ENCODE results near the gene LRBA.

LRBA gene

DNA sequence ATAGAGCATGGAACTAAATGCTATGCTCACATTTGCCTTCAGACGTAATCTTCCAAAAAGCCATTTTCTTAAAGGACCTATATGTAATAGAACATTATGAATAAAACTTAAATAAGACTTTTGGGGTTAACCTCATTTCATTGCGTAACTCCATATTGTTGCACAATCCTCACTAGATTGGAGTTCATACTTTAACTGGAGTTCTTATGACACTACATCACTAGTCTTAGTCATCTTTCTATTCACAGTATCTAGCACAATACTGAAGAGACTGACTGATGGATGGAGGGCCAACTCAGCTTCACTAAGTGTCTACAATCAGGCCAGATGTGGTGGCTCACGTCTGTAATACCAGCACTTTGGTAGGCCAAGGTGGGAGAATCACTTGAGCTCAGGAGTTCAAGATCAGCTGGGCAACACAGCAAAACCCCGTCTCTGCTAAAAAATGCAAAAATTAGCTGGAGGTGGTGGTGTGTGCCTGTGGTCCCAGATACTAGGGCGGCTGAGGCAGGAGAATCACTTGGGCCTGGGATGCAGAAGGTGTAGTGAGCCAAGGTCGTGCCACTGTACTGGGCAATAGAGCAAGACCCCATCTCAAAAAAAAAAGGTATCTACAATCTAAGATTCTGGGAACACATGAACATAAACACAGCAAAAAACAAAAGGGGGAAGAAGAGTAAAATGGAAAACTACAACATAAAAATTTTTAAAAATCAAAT lies 513.9 kb downstream of the LRBA start:
- H3K9me3 Mint-ChIP-seq, result peaks cover 6 to 7% of the 10 kb centered on the region in 2 donors
- no peak overlapping the region for H3K27ac Mint-ChIP-seq
- no peaks in the 10 kb centered on the region for H3K27me3 Mint-ChIP-seq
- H3K4me3 Mint-ChIP-seq, result no peak overlapping the region
- H3K4me1 Mint-ChIP-seq, result peaks cover 5% of the 10 kb centered on the region
- no peak for DNase-seq
- ATAC-seq, result no peak

DNA sequence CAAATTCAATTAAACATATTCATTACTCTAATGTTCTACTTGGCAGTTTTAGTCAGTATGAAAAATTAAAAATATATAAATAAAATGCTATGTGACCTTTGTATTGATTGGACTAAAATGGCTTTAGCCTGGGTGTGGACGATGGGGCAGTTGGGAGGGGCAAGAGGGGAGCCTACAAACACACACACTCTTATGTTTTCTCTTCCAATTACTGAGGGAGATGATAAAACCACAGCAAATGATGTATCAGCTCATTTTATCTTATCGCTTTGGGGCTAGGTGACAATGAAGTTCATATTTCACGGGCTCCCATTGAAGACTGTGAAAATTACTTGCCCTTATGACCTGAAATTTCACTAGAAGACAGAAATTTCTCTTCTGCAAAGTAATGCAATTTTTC lies 517.5 kb downstream of the LRBA start:
- ATAC-seq (no peak), DNase-seq (no peak)

DNA sequence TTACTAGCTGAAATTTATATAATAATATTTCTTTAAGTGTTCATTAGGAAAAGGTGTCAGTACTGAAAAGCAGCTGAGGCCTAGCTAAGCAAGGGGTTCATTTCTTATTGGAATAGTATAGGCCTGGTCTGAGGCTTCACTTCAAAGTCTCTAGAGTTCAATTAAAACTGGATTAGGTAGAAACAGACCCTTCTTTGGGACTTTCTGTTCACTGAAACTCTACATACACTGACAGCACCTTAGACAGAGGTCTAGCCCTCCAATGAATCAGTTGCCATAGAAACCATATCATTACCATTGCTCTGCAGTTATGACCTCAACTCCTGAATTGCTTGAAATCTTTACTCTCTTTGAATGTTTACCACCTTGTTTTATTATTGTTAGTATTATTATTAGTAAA lies 519.5 kb downstream of the LRBA start:
- H3K27me3 Mint-ChIP-seq, result no peaks in the 10 kb centered on the region
- ATAC-seq (no peak), DNase-seq (no peak)
- no peak overlapping the region for H3K4me3 Mint-ChIP-seq
- no peak overlapping the region for H3K27ac Mint-ChIP-seq
- no peaks in the 10 kb centered on the region for H3K9me3 Mint-ChIP-seq
- H3K4me1 Mint-ChIP-seq, result no peaks in the 10 kb centered on the region

More for the DNA sequence above, 517.5 kb downstream of the LRBA start:
- Mint-ChIP-seq H3K27me3 (no peaks in the 10 kb centered on the region), H3K4me1 (peaks cover 5% of the 10 kb centered on the region), H3K4me3 (no peak overlapping the region), H3K9me3 (peaks cover 0 to 6% of the 10 kb centered on the region in 2 donors), H3K27ac (no peak overlapping the region)

DNA sequence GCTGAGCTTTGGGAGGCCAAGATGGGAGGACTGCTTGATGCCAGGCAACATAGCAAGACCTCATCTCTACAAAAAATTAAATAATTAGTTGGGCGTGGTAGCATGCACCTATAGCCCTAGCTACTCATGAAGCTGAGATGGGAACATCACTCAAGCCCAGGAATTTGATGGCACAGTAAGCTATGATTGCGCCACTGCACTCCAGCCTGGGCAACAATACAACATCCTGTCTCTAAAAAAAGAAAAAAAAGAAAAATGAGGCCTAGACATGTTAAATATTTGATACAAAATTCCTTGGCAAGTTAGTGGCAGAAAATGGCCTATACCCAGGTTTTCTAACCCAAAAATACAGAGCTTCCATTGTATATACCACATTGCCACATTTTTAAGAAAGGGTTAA lies 521.2 kb downstream of the LRBA start:
- ATAC-seq (no peak), DNase-seq (no peak)
- Mint-ChIP-seq H3K9me3 (no peaks in the 10 kb centered on the region), H3K27me3 (no peaks in the 10 kb centered on the region), H3K4me1 (no peaks in the 10 kb centered on the region), H3K4me3 (no peak overlapping the region), H3K27ac (no peak overlapping the region)

DNA sequence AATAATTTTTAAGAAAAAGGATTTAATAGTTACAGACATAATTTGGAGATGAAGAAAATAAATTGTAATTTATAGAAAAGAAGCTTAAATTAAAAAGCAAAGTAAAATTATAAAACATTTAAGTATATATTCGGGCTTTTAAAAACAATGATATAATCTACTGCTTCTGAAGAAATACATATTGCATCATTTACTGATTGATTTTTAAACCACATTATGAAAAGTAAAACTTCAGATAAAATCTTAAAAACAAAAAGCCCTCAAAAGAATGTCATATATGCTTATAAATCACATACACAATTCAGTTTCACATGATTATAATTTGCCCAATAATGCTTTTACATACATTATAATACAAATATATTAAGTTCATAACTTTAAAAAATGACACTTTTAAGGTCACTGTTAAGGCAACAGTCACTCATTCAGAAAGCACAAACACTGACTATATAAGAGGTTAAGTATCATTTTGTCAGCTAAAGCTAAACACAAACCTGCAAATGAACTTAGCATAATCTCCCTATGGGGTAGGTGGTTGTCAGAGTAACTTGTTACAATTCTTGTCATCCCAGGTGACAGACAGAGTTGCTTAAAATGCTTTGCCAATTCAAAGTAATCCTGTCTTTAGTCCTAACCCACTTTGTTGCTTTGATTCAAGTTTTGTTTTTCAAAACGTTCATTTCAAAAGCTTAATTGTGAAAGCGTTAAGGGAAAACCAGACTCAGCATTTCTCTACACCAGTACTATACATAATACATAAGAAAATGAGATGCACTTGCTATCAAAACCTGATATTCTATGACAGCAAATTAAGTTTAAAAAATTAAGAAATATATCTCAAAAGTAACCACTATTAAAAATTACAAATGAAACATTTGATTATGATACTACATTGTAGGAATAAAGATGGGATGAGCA lies 523.7 kb downstream of the LRBA start:
- DNase-seq (no peak), ATAC-seq (no peak)
- no peaks in the 10 kb centered on the region for H3K4me1 Mint-ChIP-seq
- H3K9me3 Mint-ChIP-seq, result no peaks in the 10 kb centered on the region
- no peaks in the 10 kb centered on the region for H3K27me3 Mint-ChIP-seq
- no peak overlapping the region for H3K27ac Mint-ChIP-seq
- no peak overlapping the region for H3K4me3 Mint-ChIP-seq

DNA sequence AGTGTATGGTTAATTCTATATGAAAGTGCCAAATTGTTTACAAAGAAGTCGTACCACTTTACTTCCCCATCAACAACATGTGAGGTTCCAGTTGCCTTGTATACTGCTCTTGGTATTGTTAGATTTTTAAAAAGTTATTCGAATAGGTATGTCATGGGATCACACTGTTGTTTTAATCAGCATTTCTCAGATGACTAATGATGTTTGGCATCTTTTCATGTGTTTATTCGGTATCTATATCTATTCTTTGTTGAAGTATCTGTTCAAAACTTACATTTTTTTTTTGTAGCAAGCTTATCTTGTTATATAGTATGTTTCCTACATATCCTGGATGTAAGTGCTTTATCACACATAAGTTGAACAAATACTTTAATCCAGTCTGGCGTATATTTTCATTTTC lies 532.5 kb downstream of the LRBA start:
- Mint-ChIP-seq H3K4me3 (no peak overlapping the region), H3K4me1 (no peaks in the 10 kb centered on the region), H3K27ac (no peak overlapping the region), H3K27me3 (no peaks in the 10 kb centered on the region), H3K9me3 (peaks cover 0 to 8% of the 10 kb centered on the region in 2 donors)
- ATAC-seq (no peak), DNase-seq (no peak)

DNA sequence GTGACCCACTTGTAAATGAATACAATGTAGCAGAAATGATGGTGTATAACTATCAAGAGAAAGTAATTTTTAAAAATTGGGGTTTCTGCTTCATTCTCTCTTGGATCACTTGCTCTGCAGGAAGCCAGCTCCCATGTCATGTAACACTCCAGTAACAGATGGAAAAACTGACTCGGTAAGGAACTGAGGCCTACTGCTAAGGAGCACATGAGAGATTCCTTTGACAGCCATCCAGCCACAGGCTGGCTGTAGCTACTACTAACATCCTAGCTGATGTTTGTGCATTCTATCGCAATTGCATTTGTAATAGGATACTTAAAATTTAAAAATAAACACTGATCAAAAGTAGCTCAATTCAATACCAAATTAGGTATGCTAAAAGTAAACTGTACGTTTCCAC lies 535.4 kb downstream of the LRBA start:
- H3K4me3 Mint-ChIP-seq, result no peak overlapping the region
- no peaks in the 10 kb centered on the region for H3K4me1 Mint-ChIP-seq
- H3K9me3 Mint-ChIP-seq, result peaks cover 0 to 8% of the 10 kb centered on the region in 2 donors
- DNase-seq (no peak), ATAC-seq (no peak)
- H3K27me3 Mint-ChIP-seq, result no peaks in the 10 kb centered on the region
- no peak overlapping the region for H3K27ac Mint-ChIP-seq

DNA sequence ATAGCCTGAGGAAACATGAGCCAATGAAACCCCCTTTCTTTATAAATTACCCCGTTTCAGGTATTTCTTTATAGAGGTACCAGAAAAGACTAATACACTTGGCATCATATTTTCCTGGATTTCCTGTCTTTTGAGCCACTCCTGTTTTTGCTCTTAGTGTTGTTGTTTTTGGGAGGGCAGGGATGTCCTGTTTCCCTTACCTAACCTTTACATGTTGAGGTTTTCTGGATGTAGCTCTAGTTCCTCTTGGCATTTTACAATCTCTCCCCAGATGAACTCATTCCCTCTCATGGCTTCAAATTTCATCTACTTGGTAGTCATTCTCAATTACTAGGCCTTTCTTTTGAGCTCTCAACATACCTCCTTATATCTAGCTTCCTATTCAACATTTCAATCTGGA lies 537.2 kb downstream of the LRBA start:
- ATAC-seq (no peak), DNase-seq (no peak)
- no peak overlapping the region for H3K4me3 Mint-ChIP-seq
- peak overlapping the region in 1 of 2 donors; percentile 85 for H3K27ac Mint-ChIP-seq
- H3K27me3 Mint-ChIP-seq, result no peaks in the 10 kb centered on the region
- H3K4me1 Mint-ChIP-seq, result no peaks in the 10 kb centered on the region
- peaks cover 0 to 8% of the 10 kb centered on the region in 2 donors for H3K9me3 Mint-ChIP-seq

DNA sequence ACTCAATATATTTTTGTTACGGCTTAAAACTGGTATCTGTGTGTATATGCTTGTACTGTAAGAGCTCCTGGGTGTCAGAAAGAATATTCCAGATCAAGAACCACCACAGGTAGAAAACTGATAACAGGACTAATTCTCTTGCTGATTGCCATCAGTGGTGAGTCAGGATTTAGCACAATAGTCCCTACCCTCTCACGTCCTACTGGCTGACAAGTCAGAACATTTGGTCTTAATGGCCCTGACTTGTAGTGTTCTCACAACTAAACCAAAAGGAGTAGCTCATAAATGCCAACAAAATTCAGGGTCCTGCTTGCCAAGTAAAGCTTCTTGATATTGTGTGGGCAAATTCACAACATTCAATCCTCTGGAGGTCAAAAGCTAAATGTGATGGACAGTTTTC lies 538.3 kb downstream of the LRBA start:
- Mint-ChIP-seq H3K9me3 (peaks cover 0 to 8% of the 10 kb centered on the region in 2 donors), H3K4me3 (no peak overlapping the region), H3K27ac (no peak overlapping the region), H3K27me3 (no peaks in the 10 kb centered on the region), H3K4me1 (no peaks in the 10 kb centered on the region)
- DNase-seq (no peak), ATAC-seq (no peak)

DNA sequence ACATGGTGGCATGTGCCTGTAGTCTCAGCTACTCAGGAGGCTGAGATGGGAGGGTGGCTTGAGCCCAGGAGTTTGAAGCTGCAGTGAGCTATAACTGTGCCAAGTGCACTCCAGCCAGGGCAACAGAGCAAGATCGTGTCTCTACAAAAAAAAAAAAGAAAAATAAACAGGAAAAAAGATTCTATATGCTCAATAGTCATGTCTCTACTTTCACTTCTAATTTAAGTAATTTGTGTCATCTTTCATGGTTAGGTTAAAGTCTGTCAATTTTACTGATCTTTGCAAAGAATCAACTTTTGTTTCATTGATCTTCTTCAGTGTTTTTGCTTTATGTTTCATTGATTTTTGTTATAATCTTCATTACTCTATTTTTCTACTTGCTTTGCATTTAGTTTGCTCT lies 539.3 kb downstream of the LRBA start:
- no peak overlapping the region for H3K27ac Mint-ChIP-seq
- no peak overlapping the region for H3K4me3 Mint-ChIP-seq
- peaks cover 0 to 8% of the 10 kb centered on the region in 2 donors for H3K9me3 Mint-ChIP-seq
- ATAC-seq (no peak), DNase-seq (no peak)
- H3K27me3 Mint-ChIP-seq, result no peaks in the 10 kb centered on the region
- no peaks in the 10 kb centered on the region for H3K4me1 Mint-ChIP-seq

DNA sequence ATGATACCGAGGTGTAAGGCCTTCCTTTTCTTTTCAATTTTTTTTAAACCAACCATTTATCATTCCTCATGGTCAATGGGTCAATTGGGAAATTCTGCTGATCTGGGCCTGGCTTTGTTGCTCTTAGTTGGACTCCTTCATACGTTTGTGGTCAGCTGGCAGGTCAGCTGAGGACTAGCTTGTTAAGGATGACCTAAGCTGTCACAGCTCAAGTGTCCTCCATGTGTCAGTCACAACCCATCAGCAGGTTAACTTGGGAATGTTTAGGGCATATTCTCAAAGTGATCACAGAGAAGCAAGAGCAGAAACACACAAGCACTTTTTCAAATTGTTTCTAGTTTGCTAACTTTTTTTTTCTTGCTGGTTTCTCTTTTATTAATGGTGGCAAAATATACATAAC lies 550.6 kb downstream of the LRBA start:
- ATAC-seq (no peak), DNase-seq (no peak)
- no peak overlapping the region for H3K27ac Mint-ChIP-seq
- H3K27me3 Mint-ChIP-seq, result no peaks in the 10 kb centered on the region
- no peaks in the 10 kb centered on the region for H3K4me1 Mint-ChIP-seq
- H3K4me3 Mint-ChIP-seq, result no peak overlapping the region
- H3K9me3 Mint-ChIP-seq, result no peaks in the 10 kb centered on the region

DNA sequence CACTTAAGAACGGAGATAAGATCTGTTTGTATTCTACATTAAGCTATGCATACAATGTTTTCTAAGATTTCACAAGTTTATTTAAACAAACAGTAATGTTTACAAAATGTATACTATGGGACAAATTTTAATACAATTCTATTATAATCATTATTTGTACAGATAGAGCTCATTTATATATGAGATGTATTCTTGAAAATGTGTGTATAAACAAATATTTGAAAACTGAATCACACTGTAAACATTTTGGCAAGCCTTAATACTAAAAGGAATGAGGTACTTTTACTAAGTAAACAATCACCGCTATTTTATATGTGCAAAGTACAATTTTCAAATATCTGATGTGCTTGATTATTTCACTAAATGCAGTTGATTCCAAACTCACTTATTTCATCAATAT lies 552.3 kb downstream of the LRBA start:
- no peak overlapping the region for H3K4me3 Mint-ChIP-seq
- H3K27ac Mint-ChIP-seq, result no peak overlapping the region
- H3K9me3 Mint-ChIP-seq, result no peaks in the 10 kb centered on the region
- DNase-seq (no peak), ATAC-seq (no peak)
- no peaks in the 10 kb centered on the region for H3K4me1 Mint-ChIP-seq
- H3K27me3 Mint-ChIP-seq, result no peaks in the 10 kb centered on the region

DNA sequence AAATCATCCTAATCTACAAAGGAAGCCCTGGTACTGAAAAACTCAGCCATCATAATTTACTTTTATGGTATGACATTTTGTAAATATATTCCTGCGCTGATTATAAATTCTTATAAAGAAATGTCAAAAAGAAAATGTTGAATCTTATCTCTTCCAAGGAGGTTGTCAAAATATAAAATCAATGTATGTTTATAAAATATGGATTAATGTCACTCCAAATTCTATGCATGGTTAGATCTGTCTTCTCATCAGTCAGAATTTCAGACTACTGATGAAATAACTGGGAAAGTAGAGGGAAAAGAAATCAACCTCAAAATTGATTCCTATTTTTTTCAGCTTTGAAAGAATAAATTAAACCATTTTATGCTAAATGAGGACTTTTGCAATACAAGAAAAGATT lies 553.1 kb downstream of the LRBA start:
- ATAC-seq (no peak), DNase-seq (no peak)
- no peaks in the 10 kb centered on the region for H3K9me3 Mint-ChIP-seq
- H3K27ac Mint-ChIP-seq, result no peak overlapping the region
- no peak overlapping the region for H3K4me3 Mint-ChIP-seq
- H3K4me1 Mint-ChIP-seq, result no peaks in the 10 kb centered on the region
- no peaks in the 10 kb centered on the region for H3K27me3 Mint-ChIP-seq

DNA sequence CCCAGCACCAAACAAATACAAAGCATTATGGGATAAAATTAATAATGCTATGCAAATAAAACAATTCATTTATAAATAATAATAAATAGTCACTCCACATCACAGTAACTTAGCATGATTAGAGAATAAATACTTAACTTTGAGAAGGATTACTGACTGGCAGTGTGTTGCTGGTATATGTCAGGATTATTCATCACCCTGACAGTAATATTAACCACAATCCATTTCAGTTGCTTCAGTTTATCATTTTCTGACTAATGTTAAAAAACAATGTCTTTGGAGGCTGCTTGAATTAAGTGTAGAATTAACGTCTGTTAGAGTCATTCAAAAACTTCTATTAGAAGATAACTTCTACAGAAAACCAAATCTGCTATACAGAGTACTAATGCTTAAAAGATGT lies 557.3 kb downstream of the LRBA start:
- no peak overlapping the region for H3K27ac Mint-ChIP-seq
- H3K27me3 Mint-ChIP-seq, result no peaks in the 10 kb centered on the region
- no peak for DNase-seq
- H3K9me3 Mint-ChIP-seq, result peaks cover 11 to 12% of the 10 kb centered on the region in 2 donors
- no peak overlapping the region for H3K4me3 Mint-ChIP-seq
- no peak for ATAC-seq
- no peaks in the 10 kb centered on the region for H3K4me1 Mint-ChIP-seq

DNA sequence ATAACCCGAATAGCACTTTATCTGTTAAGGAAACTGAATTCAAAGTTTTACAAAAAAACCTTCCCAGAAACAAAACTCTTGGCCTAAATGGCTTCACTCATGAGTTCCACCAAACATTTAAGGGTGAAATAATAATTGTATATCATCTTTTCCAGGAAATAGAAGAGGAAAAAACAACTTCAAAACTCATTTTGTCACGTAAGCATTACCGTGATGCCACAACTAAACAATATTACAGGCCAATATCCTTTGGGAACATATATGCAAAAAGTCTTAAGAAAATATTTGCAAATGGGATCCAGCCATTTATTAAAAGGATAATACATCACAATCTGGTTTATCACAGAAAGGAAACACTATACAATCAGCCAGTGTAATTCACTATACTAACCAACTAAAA lies 563.2 kb downstream of the LRBA start:
- no peak overlapping the region for H3K4me3 Mint-ChIP-seq

DNA sequence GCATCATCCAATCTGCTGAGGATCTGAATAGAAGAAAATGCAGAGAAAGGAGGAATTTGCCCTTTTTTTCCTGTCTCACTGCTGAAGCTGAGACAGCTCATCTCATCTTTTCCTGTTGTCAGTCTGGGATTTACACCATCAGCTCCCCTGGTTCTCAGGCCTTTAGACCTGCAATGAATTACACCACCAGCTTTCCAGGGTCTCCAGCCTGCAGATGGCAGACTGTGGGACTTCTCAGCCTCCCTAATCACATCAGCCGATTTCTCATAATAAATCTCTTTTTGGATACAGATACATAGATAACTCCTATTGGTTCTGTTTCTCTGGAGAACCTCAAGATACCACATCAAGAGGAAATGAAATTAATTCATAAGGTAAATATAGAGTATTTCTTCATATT lies 567.7 kb downstream of the LRBA start:
- no peak for DNase-seq
- Mint-ChIP-seq H3K27ac (no peak overlapping the region), H3K4me3 (no peak overlapping the region), H3K9me3 (no peaks in the 10 kb centered on the region), H3K27me3 (no peaks in the 10 kb centered on the region), H3K4me1 (no peaks in the 10 kb centered on the region)
- ATAC-seq, result no peak

More for the DNA sequence above, 563.2 kb downstream of the LRBA start:
- DNase-seq, result no peak
- Mint-ChIP-seq H3K9me3 (peaks cover 11 to 12% of the 10 kb centered on the region in 2 donors), H3K27me3 (no peaks in the 10 kb centered on the region), H3K4me1 (no peaks in the 10 kb centered on the region), H3K27ac (no peak overlapping the region)
- no peak for ATAC-seq

Measured in stimulated activated naive CD8-positive, alpha-beta T cell treated with anti-CD3 and anti-CD28 coated beads, Interleukin-15, amount 100 ng/mL, for 72 hours (primary cell).